ENCODE results near the gene PTPRM.

DNA sequence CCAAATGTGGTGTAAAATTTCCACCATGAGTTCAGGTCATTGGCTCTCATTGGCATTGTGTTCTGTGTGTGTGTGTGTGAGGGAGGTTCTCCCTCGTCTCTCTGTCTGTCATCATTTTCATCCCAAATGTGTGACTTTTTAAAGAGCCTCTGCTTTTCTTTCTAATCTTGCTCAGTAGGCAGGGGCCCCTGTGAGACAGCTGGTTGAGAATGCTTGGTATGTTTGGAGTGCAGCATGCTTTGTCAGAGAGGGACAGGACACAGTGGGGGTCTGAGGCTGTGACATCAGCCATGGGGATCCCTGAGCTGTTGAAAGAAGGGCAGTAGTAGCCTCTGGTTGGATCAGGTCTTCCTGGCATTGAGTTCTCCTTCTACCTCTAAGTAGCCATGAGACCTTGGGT is 10.6 kb downstream of the PTPRM start:
- no peak for TF ChIP-seq EZH2phosphoT487 (IDR thresholded peaks at IDR 0.05; ENCODE audit: borderline replicate concordance, low read length)
- TF ChIP-seq, protein P1, sequence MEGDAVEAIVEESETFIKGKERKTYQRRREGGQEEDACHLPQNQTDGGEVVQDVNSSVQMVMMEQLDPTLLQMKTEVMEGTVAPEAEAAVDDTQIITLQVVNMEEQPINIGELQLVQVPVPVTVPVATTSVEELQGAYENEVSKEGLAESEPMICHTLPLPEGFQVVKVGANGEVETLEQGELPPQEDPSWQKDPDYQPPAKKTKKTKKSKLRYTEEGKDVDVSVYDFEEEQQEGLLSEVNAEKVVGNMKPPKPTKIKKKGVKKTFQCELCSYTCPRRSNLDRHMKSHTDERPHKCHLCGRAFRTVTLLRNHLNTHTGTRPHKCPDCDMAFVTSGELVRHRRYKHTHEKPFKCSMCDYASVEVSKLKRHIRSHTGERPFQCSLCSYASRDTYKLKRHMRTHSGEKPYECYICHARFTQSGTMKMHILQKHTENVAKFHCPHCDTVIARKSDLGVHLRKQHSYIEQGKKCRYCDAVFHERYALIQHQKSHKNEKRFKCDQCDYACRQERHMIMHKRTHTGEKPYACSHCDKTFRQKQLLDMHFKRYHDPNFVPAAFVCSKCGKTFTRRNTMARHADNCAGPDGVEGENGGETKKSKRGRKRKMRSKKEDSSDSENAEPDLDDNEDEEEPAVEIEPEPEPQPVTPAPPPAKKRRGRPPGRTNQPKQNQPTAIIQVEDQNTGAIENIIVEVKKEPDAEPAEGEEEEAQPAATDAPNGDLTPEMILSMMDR (IDR thresholded peaks at IDR 0.05; ENCODE audit: low read depth, low read length, poor library complexity, severe bottlenecking), result no peak
